GM21367 (cell line): ENCODE data around the gene VAV1.
"Not testable (repeated sequence)": the region's sequence is repeated elsewhere in the genome, so short reads cannot be mapped to it uniquely, and the experiment has no call there.

Experiments
- ATAC-seq: cut with Tn5 transposase; IDR thresholded peaks from one replicate; pipeline ENCODE4 v1.9.1; 2021; ENCODE audit not compliant: unreplicated experiment

Gene VAV1

DNA sequence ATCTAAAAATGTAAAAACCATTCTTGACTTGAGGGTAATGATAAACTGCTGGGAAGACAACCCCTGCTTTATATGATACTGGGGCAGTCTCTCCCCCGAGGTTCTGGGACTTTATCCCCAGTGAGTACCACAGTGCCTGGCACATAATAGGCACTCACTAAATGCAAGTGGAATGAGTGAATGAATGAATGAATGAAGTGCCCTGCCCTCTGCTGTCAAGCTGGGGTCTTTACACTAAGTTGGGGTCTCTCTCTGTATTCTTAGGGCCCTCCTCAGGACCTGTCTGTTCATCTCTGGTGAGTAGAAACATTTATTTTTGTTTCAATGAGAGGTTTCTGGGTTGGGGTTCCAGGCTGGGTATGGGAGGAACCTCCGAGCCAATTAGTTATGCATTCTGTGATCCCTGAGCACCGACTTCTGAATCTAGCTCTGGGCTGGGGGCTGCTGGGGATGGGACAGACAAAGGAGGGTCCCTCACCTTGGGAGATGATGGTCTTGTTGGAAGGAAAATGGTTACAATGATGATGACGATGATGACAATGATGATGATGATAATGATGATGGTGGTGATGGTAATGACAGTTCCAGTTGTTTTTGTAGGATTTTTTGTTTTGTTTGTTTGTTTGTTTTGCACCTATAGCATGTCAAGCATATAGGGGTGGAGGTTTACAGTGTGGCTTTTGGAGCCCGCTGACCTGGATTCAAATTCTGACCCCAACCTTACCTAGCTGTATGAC lies 70.5 kb downstream of the VAV1 start:
- no peak for ATAC-seq

DNA sequence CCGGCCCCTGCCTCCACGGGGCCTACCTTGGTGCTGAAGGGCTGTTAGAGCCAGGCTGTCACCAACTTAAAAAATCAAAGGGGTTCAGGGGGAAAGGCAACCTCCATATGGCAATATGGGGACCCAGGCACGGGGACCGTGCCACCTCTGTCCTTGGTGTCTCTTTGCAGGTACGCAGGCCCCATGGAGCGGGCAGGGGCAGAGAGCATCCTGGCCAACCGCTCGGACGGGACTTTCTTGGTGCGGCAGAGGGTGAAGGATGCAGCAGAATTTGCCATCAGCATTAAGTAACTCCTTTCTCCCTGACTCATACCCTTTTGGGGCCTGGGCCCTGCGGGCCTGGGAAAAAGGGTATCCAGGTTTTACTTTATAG lies 75.3 kb downstream of the VAV1 start:
- no peak for ATAC-seq

DNA sequence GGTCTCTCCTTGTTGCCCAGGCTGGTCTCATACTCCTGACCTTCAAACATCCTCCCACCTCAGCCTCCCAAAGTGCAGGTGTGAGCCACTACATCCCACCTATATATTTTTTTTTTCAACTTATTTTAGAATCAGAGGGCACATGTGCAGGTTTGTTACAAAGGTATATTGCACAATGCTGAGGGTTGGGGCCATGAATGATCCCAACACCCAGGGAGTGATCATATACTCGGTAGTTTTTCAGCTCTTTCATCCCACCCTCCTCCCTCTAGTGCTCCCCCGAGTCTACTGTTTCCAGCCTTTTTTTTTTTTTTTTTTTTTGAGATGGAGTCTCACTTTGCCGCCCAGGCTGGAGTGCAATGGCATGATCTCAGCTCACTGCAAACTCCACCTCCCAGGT lies 76.5 kb downstream of the VAV1 start:
- no peak for ATAC-seq

DNA sequence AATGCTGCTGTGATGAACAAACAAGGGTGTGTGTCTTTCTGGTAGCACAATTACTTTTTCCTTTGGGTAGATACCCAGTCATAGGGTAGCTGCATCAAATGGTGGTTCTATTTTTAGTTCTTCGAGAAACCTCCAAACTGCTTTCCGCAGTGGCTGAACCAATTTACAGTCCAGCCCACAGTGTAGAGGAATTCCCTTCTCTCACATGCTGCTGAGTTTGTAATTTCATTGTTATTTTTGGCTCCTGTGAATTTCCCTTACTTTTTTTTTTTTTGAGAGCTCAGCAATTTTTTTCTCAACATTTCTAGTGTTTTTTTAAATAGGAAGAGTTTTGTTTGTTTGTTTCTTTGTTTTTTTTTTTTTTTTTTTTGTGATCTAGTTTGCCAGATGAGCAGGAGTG lies 77.4 kb downstream of the VAV1 start:
- ATAC-seq: no peak

DNA sequence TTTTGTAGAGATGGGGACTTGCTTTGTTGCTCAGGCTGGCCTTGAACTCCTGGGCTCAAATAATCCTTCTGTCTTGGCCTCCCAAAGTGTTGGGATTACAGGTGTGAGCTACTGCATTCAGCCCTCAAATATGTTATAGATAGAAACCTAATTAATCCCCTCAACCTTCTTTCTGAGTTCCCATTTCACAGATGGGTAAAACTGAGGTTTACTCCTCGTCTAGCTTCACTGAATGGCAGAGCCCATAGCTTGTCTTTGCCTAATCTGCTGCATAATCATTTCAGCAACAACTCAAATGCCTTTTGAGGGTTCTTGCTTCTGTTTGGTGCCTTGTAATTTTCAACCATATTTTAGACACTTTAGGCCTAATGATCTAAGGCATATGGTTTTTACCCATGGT lies 78.9 kb downstream of the VAV1 start:
- no peak for ATAC-seq

DNA sequence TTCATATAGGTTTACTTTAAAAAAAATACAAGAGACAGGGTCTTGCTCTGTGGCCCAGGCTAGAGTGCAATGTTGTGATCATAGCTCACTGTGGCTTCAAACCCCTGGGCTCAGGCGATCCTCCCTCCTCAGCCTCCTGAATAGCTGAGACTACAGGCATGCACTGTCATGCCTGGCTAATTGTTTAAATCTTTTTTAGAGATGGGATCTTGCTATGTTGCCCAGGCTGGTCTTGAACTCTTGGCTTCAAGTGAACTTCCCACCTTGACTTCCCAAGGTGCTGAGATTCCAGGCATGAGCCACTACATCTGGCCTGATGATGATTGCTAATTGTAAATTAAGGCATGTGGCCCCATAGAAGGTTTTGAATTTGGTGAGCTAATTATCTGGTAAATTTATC lies 79.5 kb downstream of the VAV1 start:
- ATAC-seq: no peak

DNA sequence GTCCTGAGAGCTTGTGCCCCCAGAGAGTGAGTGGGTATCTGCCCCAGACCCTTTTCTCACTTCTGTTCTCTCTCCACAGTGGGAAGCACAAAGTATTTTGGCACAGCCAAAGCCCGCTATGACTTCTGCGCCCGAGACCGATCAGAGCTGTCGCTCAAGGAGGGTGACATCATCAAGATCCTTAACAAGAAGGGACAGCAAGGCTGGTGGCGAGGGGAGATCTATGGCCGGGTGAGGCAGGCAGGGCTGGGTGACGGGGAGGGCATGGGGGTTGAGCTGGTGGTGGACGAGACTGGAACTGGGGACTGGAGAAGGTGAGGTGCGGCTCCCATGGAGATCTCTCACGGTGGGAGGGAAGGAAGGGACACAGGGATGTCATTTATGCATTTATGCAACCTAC lies 81.4 kb downstream of the VAV1 start:
- no peak for ATAC-seq

DNA sequence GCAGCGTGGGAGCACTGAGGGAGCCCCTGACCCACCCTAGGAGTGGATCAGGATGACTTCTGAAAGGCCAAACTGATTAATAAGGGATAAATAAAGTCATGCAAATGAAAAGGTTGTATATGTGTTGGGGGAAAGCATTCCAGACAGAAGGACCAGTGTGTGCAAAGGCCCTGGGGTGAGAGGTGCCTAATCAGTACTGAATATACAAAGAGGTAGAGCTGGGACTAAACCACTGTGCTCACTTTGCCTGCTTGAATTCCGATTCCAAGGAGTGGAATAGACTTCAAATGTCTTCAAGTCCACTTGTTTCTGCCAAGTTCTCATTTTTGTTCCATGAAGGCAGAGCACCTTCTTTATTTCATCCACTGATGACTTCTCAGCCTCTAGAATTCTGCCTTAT lies 82.2 kb downstream of the VAV1 start:
- no peak for ATAC-seq

DNA sequence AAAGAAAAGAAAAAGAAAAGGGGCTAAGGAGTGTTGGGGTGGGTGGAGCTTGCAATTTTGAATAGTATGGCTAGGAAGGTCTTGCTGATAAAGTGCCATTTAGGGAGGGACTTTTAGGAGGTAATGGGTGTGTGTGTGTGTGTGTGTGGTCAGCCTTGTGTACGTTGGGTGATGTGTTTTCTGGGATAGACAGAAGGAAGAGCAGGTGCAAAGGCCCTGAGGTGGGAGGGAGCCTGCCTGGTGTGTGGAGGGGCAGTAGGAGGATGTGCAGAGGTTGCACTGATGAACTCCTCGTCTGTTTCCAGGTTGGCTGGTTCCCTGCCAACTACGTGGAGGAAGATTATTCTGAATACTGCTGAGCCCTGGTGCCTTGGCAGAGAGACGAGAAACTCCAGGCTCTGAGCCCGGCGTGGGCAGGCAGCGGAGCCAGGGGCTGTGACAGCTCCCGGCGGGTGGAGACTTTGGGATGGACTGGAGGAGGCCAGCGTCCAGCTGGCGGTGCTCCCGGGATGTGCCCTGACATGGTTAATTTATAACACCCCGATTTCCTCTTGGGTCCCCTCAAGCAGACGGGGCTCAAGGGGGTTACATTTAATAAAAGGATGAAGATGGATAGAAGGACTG lies 84.4 kb downstream of the VAV1 start:
- no peak for ATAC-seq

DNA sequence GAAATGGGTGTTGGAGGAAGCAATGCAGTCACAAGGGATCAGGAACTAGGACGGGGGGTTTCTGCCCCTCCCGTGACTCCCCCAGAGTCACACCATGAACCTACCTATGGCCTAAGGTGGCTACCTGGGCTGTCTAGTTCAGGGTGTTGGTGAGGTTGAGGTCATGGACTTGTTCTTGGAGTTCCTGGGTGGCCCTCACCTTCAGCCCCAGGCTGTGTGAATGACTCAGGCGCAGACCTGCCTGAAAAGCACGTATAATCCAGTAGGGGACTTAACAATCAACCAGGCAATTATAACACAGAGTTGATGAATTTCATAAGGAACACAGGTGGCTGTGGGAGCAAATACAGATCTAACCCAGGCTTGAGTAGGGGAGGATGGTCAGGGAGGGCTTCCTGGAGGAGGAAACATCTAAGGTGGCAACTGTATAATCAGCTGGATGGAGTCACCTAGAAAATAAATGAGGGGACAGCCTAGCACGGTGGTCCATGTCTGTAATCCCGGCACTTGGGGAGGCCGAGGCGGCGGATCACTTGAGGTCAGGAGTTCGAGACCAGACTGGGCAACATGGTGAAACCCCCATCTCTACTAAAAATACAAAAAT lies 89.3 kb downstream of the VAV1 start:
- no peak for ATAC-seq

DNA sequence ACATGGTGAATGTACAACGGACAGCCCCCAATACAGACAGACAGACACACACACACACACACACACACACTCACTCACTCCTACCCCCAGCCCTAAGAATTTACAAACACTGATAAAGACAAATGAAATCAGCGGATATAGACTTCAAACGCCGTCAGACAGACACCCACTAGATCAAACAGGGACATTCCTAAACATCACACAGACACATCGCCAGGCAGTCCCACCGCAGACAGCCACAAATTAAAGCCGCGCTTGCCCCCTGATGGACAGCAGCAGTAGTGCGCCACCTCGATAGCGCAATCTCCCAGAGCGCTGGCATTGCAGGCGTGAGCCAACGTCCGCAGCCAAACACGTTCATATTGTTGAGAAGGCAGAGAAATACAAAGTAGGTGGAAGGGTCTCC lies 90.2 kb downstream of the VAV1 start:
- no peak for ATAC-seq

DNA sequence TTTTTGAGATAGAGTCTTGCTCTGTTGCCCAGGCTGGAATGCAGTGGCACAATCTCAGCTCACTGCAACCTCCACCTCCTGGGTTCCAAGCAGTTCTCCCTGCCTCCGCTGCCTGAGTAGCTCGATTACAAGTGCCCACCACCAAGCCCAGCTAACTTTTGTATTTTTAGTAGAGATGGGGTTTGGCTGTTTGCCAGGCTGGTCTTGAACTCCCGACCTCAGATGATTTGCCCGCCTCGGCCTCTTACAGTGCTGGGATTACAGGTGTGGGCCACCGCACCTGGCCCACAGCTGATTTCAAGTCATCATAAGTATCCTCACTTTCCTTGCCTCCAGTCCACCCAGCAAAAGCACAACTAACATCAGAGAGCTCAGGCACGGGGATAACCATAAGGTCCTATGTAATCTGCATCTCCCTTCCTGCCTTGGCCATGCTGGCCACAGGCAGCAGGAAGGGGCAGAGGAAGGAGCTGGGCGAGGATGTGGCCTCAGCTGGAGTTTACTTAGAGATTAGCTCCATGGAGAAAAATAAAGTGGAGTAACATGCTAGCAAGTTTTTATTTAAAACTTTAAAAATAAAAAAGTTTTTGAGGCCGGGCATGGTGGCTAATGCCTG lies 91.9 kb downstream of the VAV1 start:
- ATAC-seq: no peak

DNA sequence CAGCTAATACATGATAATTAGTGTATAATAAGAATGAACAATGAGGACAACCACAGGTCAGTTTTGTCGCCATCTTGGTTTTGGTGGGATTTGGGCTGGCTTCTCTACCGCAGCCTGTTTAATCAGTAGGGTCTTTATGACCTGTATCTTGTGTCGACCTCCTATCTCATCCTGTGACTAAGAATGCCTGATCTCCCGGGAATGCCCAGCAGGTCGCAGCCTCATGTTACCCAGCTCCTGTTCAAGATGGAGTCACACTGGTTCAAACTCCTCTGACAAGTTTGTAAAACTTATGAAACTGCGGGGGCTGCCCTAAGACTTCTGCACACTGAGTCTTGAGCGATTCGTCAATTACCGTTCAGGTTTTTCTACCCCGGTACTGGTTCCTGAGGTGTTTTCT lies 93.3 kb downstream of the VAV1 start:
- no peak for ATAC-seq

DNA sequence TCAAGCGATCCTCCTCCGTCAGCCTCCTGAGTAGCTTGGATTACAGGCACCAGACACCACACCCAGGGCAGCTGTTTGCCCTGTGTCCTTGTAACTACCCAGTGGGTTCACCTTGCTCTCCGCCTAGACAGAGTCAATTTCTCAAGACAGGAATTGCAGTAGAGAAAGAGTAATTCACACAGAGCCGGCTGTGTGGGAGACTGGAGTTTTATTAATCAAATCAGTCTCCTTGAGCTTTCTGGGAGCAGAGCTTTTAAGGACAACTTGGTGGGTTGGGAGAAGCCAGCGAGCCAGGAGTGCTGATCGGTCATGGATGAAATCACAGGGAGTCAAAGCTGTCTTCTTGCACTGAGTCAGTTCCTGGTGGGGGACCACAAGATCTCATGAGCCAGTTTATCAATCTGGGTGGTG lies 94.2 kb downstream of the VAV1 start:
- no peak for ATAC-seq

DNA sequence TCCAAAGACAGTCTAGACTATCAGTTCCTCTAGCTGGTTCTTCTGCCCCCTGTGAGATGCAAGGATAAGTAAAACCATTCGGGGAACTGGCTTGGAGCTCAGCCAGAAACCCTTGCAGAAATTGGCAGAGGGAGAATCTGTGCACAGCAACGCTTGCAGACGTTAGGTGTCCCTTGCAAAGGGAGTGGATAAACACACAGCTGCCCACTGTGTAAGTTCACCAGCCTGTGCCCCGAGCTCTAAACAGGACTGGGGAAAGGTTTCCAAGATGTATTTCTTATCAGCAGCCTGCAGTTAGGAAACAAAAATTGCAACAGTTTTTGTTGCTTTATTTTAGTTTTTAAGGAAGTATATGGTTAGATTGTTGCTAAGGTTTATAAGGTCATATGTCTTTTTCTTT lies 95.8 kb downstream of the VAV1 start:
- ATAC-seq: no peak

DNA sequence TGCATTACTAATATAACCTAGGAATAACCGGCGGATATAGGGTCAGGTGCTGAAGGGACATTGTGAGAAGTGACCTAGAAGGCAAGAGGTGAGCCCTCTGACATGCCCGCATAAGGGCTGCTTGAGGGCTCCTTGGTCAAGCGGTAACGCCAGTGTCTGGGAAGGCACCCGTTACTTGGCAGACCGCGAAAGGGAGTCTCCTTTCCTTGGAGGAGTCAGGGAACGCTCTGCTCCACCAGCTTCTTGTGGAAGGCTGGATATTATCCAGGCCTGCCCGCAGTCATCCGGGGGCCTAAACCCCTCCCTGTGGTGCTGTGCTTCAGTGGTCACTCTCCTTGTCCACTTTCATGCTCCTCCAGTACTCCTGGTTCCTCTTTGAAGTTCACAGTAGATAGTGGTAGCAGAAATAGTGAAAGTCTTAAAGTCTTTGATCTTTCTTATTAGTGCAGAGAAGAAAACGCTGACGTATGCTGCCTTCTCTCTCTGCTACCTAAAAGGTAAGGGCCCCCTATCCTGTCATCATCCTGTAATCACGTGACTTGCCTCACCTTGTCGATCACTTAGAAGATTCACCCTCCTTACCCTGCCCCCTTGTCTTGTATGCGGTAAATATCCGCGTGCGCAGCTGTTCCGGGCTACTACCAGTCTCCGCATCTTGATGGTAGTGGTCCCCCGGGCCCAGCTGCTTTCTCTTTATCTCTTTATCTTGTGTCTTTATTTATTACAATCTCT lies 96.8 kb downstream of the VAV1 start:
- ATAC-seq: not testable (repeated sequence)

DNA sequence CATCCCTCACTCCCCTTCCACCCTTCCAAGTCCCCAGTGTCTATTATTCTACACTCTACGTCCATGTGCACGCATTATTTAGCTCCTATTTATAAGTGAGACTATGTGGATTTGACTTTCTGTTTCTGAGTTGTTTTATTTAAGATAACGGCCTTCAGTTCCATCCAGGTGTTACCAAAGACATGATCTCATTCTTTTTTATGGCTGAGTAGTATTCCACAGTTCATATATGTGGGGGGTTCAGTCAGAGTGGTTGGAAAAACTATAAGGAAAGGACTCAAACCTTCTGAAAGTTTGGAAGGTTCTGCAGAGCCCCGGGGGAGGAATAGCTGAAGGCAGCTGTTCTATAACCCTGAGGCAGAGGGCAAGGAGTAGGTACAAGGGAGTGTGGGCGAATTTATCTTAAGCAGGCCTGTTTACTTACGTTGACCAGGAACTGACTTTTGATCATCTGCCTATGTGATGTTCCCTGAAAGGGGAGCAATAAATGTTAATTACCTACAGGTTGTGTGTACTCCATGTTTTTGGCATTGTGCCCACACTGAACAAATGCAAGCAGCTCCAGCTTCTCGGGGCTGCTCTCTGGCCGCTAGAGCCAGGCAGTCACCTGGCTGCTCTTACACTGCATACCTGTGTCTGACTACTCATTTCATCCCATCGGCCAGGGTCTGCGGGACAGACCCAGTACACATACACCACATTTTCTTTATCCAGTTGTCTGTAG lies 101.4 kb downstream of the VAV1 start:
- ATAC-seq: no peak

DNA sequence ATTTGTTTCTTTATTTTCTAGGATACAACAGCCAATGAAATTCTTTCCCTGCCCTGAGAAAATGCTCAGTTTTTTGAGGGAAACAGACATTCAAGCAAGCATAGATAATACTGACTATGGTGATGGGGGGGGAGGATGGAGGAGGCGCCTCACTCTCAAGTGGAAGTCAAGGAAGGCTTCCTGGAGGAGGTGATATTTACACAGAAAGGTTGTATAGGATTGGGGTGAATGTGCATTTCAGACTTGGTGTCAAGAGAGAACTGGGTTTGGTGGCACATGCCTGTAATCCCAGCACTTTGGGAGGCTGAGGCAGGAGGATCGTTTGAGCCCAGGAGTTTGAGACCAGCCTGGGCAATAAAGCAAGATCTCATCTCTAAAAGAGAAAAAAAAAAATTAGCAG lies 102.7 kb downstream of the VAV1 start:
- ATAC-seq: no peak

DNA sequence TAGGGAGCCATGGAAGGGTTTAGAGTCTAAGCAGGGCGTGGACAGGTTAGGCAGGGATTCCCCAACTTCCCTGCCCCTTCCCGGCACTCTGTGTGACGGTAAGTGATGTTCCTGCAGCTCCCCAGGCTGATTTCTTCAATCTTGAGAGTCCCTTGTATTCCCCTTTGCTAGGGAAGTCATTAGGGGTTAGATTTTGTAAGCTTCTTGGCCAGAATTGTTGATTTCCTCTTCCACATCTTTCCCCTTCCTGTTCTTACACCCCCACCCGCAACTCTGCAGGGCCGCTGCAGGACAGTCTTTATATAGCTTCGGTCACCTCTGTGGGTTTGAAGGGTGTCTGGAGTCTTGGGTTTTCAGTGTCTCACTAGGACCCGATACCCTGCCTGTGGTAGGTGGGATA lies 104.2 kb downstream of the VAV1 start:
- no peak for ATAC-seq

DNA sequence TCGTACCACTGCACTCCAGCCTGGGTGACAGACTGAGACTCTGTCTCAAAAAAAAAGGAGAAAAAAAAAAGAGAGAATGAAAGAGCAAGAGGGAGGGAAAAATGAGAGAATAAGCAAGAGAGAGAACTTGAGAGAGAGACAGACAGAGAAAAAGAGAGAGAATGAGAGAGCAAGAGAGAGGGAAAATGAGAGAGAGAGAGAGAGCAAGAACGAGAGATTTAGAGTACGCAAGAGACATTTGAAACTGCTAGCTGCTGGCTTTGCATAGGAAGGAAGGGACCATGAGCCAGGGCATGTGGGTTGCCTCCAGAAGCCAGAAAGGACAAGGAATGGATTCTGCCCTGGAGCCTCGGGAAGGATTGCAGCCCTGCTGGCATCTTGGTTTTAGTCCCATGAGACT lies 105.3 kb downstream of the VAV1 start:
- no peak for ATAC-seq
